Smooth muscle cell (in vitro differentiated cells): ENCODE data around the gene LAYN. TPM values are rescaled to one million over a fixed set of nuclear protein-coding genes. Genes with fewer than 3 reads are reported as not detected.

Source experiments
- DNase-seq: peaks from one replicate; lab custom pipeline; 2025; ENCODE audit not compliant: unreplicated experiment; lab: John Stamatoyannopoulos, UW
- H2AFZ ChIP-seq: fragments of 200-600 bp; sonication (generic); 2 replicates; pipeline ENCODE4 v1.6.0; 2016; ENCODE audit warnings: antibody characterized with exemption, low read depth, mild to moderate bottlenecking
- H3F3A ChIP-seq: fragments of 200-600 bp; sonication (generic); 2 replicates; pipeline ENCODE4 v1.6.0; 2017; ENCODE audit warnings: antibody characterized with exemption, low read depth
- H3K27ac ChIP-seq: fragments of 200-600 bp; sonication (generic); 2 replicates; pipeline ENCODE4 v1.5.1; 2016; ENCODE audit warnings: low read depth, mild to moderate bottlenecking
- H3K27me3 ChIP-seq: fragments of 200-600 bp; sonication (generic); 2 replicates; pipeline ENCODE4 v1.6.1; 2016; ENCODE audit warnings: low read depth, mild to moderate bottlenecking
- H3K36me3 ChIP-seq: fragments of 200-600 bp; sonication (generic); 2 replicates; pipeline ENCODE4 v1.5.1; 2016; ENCODE audit warnings: low read depth
- H3K4me1 ChIP-seq: fragments of 200-600 bp; sonication (generic); 2 replicates; pipeline ENCODE4 v1.5.1; 2016; ENCODE audit warnings: low read depth
- H3K4me2 ChIP-seq: fragments of 200-600 bp; sonication (generic); 2 replicates; pipeline ENCODE4 v1.6.0; 2016; ENCODE audit warnings: mild to moderate bottlenecking
- H3K4me3 ChIP-seq: fragments of 200-600 bp; sonication (generic); 2 replicates; pipeline ENCODE4 v1.5.1; 2016; ENCODE audit warnings: mild to moderate bottlenecking
- H3K79me2 ChIP-seq: fragments of 200-600 bp; sonication (generic); 2 replicates; pipeline ENCODE4 v1.6.0; 2016; ENCODE audit warnings: low read depth, mild to moderate bottlenecking
- H3K9ac ChIP-seq: fragments of 200-600 bp; sonication (generic); 2 replicates; pipeline ENCODE4 v1.6.0; 2016; ENCODE audit warnings: low read depth
- H3K9me3 ChIP-seq: fragments of 200-600 bp; sonication (generic); replicated peaks from 2 replicates; pipeline ENCODE4 v1.5.1; 2016; ENCODE audit warnings: low read depth
- H4K20me1 ChIP-seq: fragments of 200-600 bp; sonication (generic); 2 replicates; pipeline ENCODE4 v1.6.0; 2016; ENCODE audit warnings: low read depth
- CTCF ChIP-seq: fragments of 200-600 bp; sonication (generic); IDR thresholded peaks from 2 replicates; pipeline ENCODE4 v1.5.1; 2017; ENCODE audit warnings: borderline replicate concordance, mild to moderate bottlenecking, antibody characterized with exemption; ENCODE audit not compliant: insufficient read depth, poor library complexity, severe bottlenecking
- WGBS: methylation state at CpG from one replicate; pipeline ENCODE4 v1.1.7; 2016; ENCODE audit warnings: low lambda C conversion rate; 5-methylcytosine and 5-hydroxymethylcytosine counted together
- polyA plus RNA-seq: library from polyadenylated mRNA; unstranded; fragments of >200 nt; fragmentation: Nextera tagmentation; extraction: Ambion mirVana; gene quantifications from 2 replicates; pipeline ENCODE4 v1.2.1, GENCODE V29; 2016
- total RNA-seq: library from RNA; depleted of rRNA; stranded (reverse); fragments of >200 nt; gene quantifications from 2 replicates; pipeline ENCODE4 v1.2.3, GENCODE V29; 2014

Gene LAYN
- total and polyA plus RNA-seq, 2 experiments from 2014 or later, result 52.6 to 67.4 TPM

DNA sequence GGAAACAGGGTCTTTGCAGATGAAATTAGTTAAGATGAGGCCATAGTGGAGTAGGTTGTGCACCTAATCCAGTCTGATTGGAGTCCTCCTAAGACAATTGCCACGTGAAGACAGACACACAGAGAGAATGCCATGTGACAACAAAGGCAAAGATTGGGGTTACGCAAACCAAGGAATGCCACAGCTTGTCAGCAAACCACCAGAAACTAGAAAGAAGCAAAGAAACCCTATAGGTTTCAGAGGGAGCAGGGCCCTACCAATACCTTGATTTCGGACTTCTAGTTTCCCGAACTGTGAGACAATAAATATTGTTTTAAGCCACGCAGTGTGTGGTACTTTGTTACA is 8.2 kb upstream of the LAYN start:
- Histone ChIP-seq H3K27me3 (no peaks in the 10 kb centered on the region), H3K4me1 (peaks cover 27% of the 10 kb centered on the region), H4K20me1 (no peaks in the 10 kb centered on the region), H3K36me3 (no peaks in the 10 kb centered on the region), H2AFZ (no peak overlapping the region), H3K27ac (peak overlapping the region; percentile 95), H3K9ac (no peak overlapping the region), H3K9me3 (no peaks in the 10 kb centered on the region), H3F3A (peaks cover 20% of the 10 kb centered on the region), H3K4me3 (no peak overlapping the region), H3K4me2 (peak overlapping the region; percentile 60), H3K79me2 (no peaks in the 10 kb centered on the region)
- no peak for DNase-seq
- WGBS, result 79% methylated on average over 5 of the region's 5 CpGs
- no peak for TF ChIP-seq CTCF

GRCh38 chr11:111535281-111535680 is 5.2 kb upstream of the LAYN start:
- H3F3A ChIP-seq, result peaks cover 11% of the 10 kb centered on the region
- no peak for TF ChIP-seq CTCF
- H3K9ac ChIP-seq, result no peak overlapping the region
- peak overlapping the region; percentile 41 for H3K4me2 ChIP-seq
- no peaks in the 10 kb centered on the region for H3K36me3 ChIP-seq
- no peak overlapping the region for H3K4me3 ChIP-seq
- no peaks in the 10 kb centered on the region for H4K20me1 ChIP-seq
- no peaks in the 10 kb centered on the region for H3K9me3 ChIP-seq
- WGBS, result 64% methylated on average over 6 of the region's 6 CpGs
- H3K79me2 ChIP-seq, result no peaks in the 10 kb centered on the region
- no peak overlapping the region for H2AFZ ChIP-seq
- no peak overlapping the region for H3K27ac ChIP-seq
- H3K4me1 ChIP-seq, result peaks cover 29% of the 10 kb centered on the region
- DNase-seq, result no peak
- H3K27me3 ChIP-seq, result no peaks in the 10 kb centered on the region

- Histone ChIP-seq H3K4me1 (peaks cover 21% of the 10 kb centered on the region), H4K20me1 (peaks cover 6% of the 10 kb centered on the region), H3K79me2 (no peaks in the 10 kb centered on the region), H3K4me2 (no peak overlapping the region), H3K4me3 (no peak overlapping the region), H3K27me3 (no peaks in the 10 kb centered on the region), H2AFZ (no peak overlapping the region), H3K27ac (no peak overlapping the region), H3K9ac (no peak overlapping the region), H3K9me3 (no peaks in the 10 kb centered on the region), H3F3A (peaks cover 3% of the 10 kb centered on the region), H3K36me3 (no peaks in the 10 kb centered on the region)
- no peak for DNase-seq
- no peak for TF ChIP-seq CTCF
- WGBS, result 86% methylated on average over 3 of the region's 3 CpGs
Observed at GRCh38 chr11:111537336-111537860, 3.1 kb upstream of the LAYN start.

DNA sequence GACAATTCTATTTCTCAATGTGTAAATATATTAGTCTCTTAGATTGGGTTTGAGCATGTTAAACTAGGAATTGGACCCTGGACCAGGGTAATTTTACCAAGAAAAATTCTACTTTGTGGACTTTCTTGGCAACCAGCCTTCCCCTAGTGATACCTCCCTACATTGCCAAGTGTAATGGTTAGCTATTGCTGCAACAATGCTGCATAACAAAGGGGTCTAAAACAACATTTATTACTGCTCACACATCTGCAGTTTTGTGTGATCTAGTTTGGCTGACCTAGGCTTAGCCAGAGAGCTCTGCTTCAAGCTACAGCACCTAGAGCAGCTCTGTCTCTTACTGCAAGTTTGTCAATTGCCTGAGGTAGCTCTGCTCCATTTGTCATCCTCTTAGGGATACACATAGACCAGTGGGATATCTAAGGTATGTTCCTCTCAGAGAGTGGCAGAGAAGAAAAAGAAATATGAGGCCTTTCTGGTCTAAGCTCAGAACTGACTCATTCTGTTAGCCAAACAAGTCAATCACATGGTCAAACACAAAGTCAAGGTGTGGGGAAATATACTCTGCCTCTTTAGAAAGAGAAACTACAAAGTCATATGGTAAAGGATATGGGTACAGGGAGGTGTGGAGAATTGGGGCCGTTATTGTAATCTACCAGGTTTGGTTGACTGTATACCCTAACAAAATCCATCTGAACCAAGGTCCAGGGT is 2.0 kb upstream of the LAYN start:
- H4K20me1 ChIP-seq, result peaks cover 16% of the 10 kb centered on the region
- H3K27me3 ChIP-seq, result no peaks in the 10 kb centered on the region
- no peak for DNase-seq
- no peak overlapping the region for H3K4me2 ChIP-seq
- peak overlapping the region; percentile 10 for H3K27ac ChIP-seq
- no peak overlapping the region for H3K9ac ChIP-seq
- peaks cover 18% of the 10 kb centered on the region for H3K4me1 ChIP-seq
- no peaks in the 10 kb centered on the region for H3K9me3 ChIP-seq
- peaks cover 3% of the 10 kb centered on the region for H3F3A ChIP-seq
- no peak for TF ChIP-seq CTCF
- H3K4me3 ChIP-seq, result no peak overlapping the region
- no peaks in the 10 kb centered on the region for H3K79me2 ChIP-seq
- H3K36me3 ChIP-seq, result no peaks in the 10 kb centered on the region
- WGBS, result 96% methylated on average over 1 of the region's 1 CpG
- H2AFZ ChIP-seq, result no peak overlapping the region
